Activated naive CD8-positive, alpha-beta T cell treated with anti-CD3 and anti-CD28 coated beads for 36 hours (primary cell): ENCODE measurements around the gene GRIK4. TPM values are rescaled to one million over a fixed set of nuclear protein-coding genes. Genes with fewer than 3 reads are reported as not detected.

Experiments used
- DNase-seq: peaks from one replicate; pipeline ENCODE4 v3.0.0; 2021
- H3K27ac Mint-ChIP-seq: one replicate; pipeline ENCODE4 v1.8.0; 2022; ENCODE audit warnings: mild to moderate bottlenecking, moderate library complexity, mixed read lengths
- H3K27me3 Mint-ChIP-seq: one replicate; pipeline ENCODE4 v1.8.0; 2022; ENCODE audit warnings: mild to moderate bottlenecking, mixed read lengths
- H3K36me3 Mint-ChIP-seq: one replicate; pipeline ENCODE4 v1.8.0; 2021; ENCODE audit warnings: mild to moderate bottlenecking, mixed read lengths
- H3K4me1 Mint-ChIP-seq: one replicate; pipeline ENCODE4 v1.8.0; 2021; ENCODE audit warnings: mixed read lengths
- H3K4me3 Mint-ChIP-seq: one replicate; pipeline ENCODE4 v1.8.0; 2022; ENCODE audit warnings: mild to moderate bottlenecking, moderate library complexity, mixed read lengths
- H3K9me3 Mint-ChIP-seq: one replicate; pipeline ENCODE4 v1.8.0; 2022; ENCODE audit warnings: mixed read lengths
- total RNA-seq, 2 experiments: library from RNA; stranded (reverse); gene quantifications; one replicate each; pipeline ENCODE4 v1.2.3, GENCODE V29; 2021

GRIK4 gene
- total RNA-seq, 2 experiments from 2014 or later, result 0.40 to 0.43 TPM

- Mint-ChIP-seq H3K27ac (no peak overlapping the region), H3K27me3 (peaks cover 7% of the 10 kb centered on the region), H3K4me3 (no peak overlapping the region), H3K4me1 (no peaks in the 10 kb centered on the region), H3K9me3 (no peaks in the 10 kb centered on the region), H3K36me3 (no peaks in the 10 kb centered on the region)
- no peak for DNase-seq
These were observed 121.0 kb downstream of the GRIK4 start for GRCh38 chr11:120632579-120632978.

GRCh38 chr11:120633616-120634393 is 122.3 kb downstream of the GRIK4 start:
- H3K27me3 Mint-ChIP-seq, result peaks cover 7% of the 10 kb centered on the region
- no peaks in the 10 kb centered on the region for H3K9me3 Mint-ChIP-seq
- DNase-seq, result no peak
- H3K4me3 Mint-ChIP-seq, result no peak overlapping the region
- no peaks in the 10 kb centered on the region for H3K4me1 Mint-ChIP-seq
- no peak overlapping the region for H3K27ac Mint-ChIP-seq
- H3K36me3 Mint-ChIP-seq, result no peaks in the 10 kb centered on the region

GRCh38 chr11:120634706-120635105 is 123.2 kb downstream of the GRIK4 start:
- no peak overlapping the region for H3K27ac Mint-ChIP-seq
- no peaks in the 10 kb centered on the region for H3K9me3 Mint-ChIP-seq
- H3K27me3 Mint-ChIP-seq, result peaks cover 7% of the 10 kb centered on the region
- no peaks in the 10 kb centered on the region for H3K4me1 Mint-ChIP-seq
- H3K4me3 Mint-ChIP-seq, result no peak overlapping the region
- no peaks in the 10 kb centered on the region for H3K36me3 Mint-ChIP-seq
- DNase-seq, result no peak

- no peaks in the 10 kb centered on the region for H3K9me3 Mint-ChIP-seq
- H3K27ac Mint-ChIP-seq, result no peak overlapping the region
- peaks cover 7% of the 10 kb centered on the region for H3K27me3 Mint-ChIP-seq
- H3K36me3 Mint-ChIP-seq, result no peaks in the 10 kb centered on the region
- no peak overlapping the region for H3K4me3 Mint-ChIP-seq
- DNase-seq, result no peak
- no peaks in the 10 kb centered on the region for H3K4me1 Mint-ChIP-seq
These were observed 123.7 kb downstream of the GRIK4 start for GRCh38 chr11:120635136-120635810.

GRCh38 chr11:120637131-120637530 is 125.6 kb downstream of the GRIK4 start:
- H3K36me3 Mint-ChIP-seq, result no peaks in the 10 kb centered on the region
- H3K9me3 Mint-ChIP-seq, result no peaks in the 10 kb centered on the region
- no peak overlapping the region for H3K4me3 Mint-ChIP-seq
- DNase-seq, result no peak
- H3K27me3 Mint-ChIP-seq, result peaks cover 14% of the 10 kb centered on the region
- H3K27ac Mint-ChIP-seq, result no peak overlapping the region
- no peaks in the 10 kb centered on the region for H3K4me1 Mint-ChIP-seq

GRCh38 chr11:120642196-120642894 is 130.8 kb downstream of the GRIK4 start:
- no peak for DNase-seq
- Mint-ChIP-seq H3K36me3 (no peaks in the 10 kb centered on the region), H3K27me3 (peaks cover 20% of the 10 kb centered on the region), H3K4me3 (no peak overlapping the region), H3K4me1 (no peaks in the 10 kb centered on the region), H3K27ac (no peak overlapping the region), H3K9me3 (no peaks in the 10 kb centered on the region)

- peaks cover 20% of the 10 kb centered on the region for H3K27me3 Mint-ChIP-seq
- no peak overlapping the region for H3K27ac Mint-ChIP-seq
- DNase-seq, result no peak
- H3K4me1 Mint-ChIP-seq, result no peaks in the 10 kb centered on the region
- H3K4me3 Mint-ChIP-seq, result no peak overlapping the region
- no peaks in the 10 kb centered on the region for H3K36me3 Mint-ChIP-seq
- no peaks in the 10 kb centered on the region for H3K9me3 Mint-ChIP-seq
These were observed 131.7 kb downstream of the GRIK4 start for GRCh38 chr11:120643284-120643683.

- Mint-ChIP-seq H3K4me3 (no peak overlapping the region), H3K4me1 (no peaks in the 10 kb centered on the region), H3K36me3 (no peaks in the 10 kb centered on the region), H3K27me3 (peaks cover 24% of the 10 kb centered on the region), H3K27ac (no peak overlapping the region), H3K9me3 (no peaks in the 10 kb centered on the region)
- DNase-seq, result no peak
These were observed 134.1 kb downstream of the GRIK4 start for GRCh38 chr11:120645639-120646038.

- H3K4me1 Mint-ChIP-seq, result no peaks in the 10 kb centered on the region
- H3K9me3 Mint-ChIP-seq, result no peaks in the 10 kb centered on the region
- H3K36me3 Mint-ChIP-seq, result no peaks in the 10 kb centered on the region
- no peak overlapping the region for H3K4me3 Mint-ChIP-seq
- no peak overlapping the region for H3K27ac Mint-ChIP-seq
- peaks cover 24% of the 10 kb centered on the region for H3K27me3 Mint-ChIP-seq
- no peak for DNase-seq
These were observed 134.7 kb downstream of the GRIK4 start for GRCh38 chr11:120646206-120646605.

- no peak overlapping the region for H3K27ac Mint-ChIP-seq
- no peaks in the 10 kb centered on the region for H3K36me3 Mint-ChIP-seq
- no peaks in the 10 kb centered on the region for H3K4me1 Mint-ChIP-seq
- H3K9me3 Mint-ChIP-seq, result no peaks in the 10 kb centered on the region
- H3K27me3 Mint-ChIP-seq, result peaks cover 12% of the 10 kb centered on the region
- H3K4me3 Mint-ChIP-seq, result no peak overlapping the region
- DNase-seq, result no peak
These were observed 136.1 kb downstream of the GRIK4 start for GRCh38 chr11:120647681-120648080.

GRCh38 chr11:120648771-120649170 is 137.2 kb downstream of the GRIK4 start:
- H3K27ac Mint-ChIP-seq, result no peak overlapping the region
- no peaks in the 10 kb centered on the region for H3K4me1 Mint-ChIP-seq
- no peak overlapping the region for H3K4me3 Mint-ChIP-seq
- no peak for DNase-seq
- H3K36me3 Mint-ChIP-seq, result no peaks in the 10 kb centered on the region
- H3K27me3 Mint-ChIP-seq, result peaks cover 10% of the 10 kb centered on the region
- no peaks in the 10 kb centered on the region for H3K9me3 Mint-ChIP-seq

- H3K4me1 Mint-ChIP-seq, result no peaks in the 10 kb centered on the region
- no peak overlapping the region for H3K4me3 Mint-ChIP-seq
- no peak overlapping the region for H3K27ac Mint-ChIP-seq
- H3K36me3 Mint-ChIP-seq, result no peaks in the 10 kb centered on the region
- H3K9me3 Mint-ChIP-seq, result no peaks in the 10 kb centered on the region
- DNase-seq, result no peak
- peaks cover 10% of the 10 kb centered on the region for H3K27me3 Mint-ChIP-seq
These were observed 137.8 kb downstream of the GRIK4 start for GRCh38 chr11:120649316-120649715.

GRCh38 chr11:120651396-120651795 is 139.8 kb downstream of the GRIK4 start:
- Mint-ChIP-seq H3K27me3 (peaks cover 13% of the 10 kb centered on the region), H3K36me3 (no peaks in the 10 kb centered on the region), H3K27ac (no peak overlapping the region), H3K4me3 (no peak overlapping the region), H3K4me1 (no peaks in the 10 kb centered on the region), H3K9me3 (no peaks in the 10 kb centered on the region)
- no peak for DNase-seq

- DNase-seq, result no peak
- no peaks in the 10 kb centered on the region for H3K9me3 Mint-ChIP-seq
- peaks cover 8% of the 10 kb centered on the region for H3K27me3 Mint-ChIP-seq
- no peaks in the 10 kb centered on the region for H3K36me3 Mint-ChIP-seq
- H3K27ac Mint-ChIP-seq, result no peak overlapping the region
- no peaks in the 10 kb centered on the region for H3K4me1 Mint-ChIP-seq
- H3K4me3 Mint-ChIP-seq, result no peak overlapping the region
These were observed 140.3 kb downstream of the GRIK4 start for GRCh38 chr11:120651836-120652235.

- DNase-seq, result no peak
- Mint-ChIP-seq H3K27ac (no peak overlapping the region), H3K27me3 (peaks cover 8% of the 10 kb centered on the region), H3K9me3 (no peaks in the 10 kb centered on the region), H3K4me1 (no peaks in the 10 kb centered on the region), H3K36me3 (no peaks in the 10 kb centered on the region), H3K4me3 (no peak overlapping the region)
These were observed 141.3 kb downstream of the GRIK4 start for GRCh38 chr11:120652705-120653335.
